ENCODE measurements around the gene ARNT2. TPM values are rescaled to one million over a fixed set of nuclear protein-coding genes. Genes with fewer than 3 reads are reported as not detected.

The ARNT2 gene
- total and polyA plus RNA-seq, 2 experiments from 2014 or later: 4.6 to 11.6 TPM

DNA sequence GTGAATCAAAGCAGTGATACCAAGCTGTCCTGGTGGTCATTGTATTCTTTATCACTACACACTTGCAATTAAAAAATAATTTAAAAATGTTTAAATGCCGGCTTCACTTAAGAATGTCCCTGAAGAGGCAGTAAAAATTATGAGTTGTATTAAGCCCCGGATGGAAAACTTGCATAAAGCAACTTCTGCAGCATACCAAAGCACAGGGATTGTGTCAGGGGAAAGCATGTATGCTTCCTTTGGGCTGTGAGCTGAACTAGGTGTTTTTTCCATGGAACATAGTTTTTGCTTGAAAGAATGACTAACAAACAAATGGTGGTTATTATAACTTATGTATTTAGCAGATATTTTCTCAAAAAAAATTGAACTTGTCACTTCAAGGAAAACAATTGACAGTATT is 143.1 kb downstream of the ARNT2 start:
- H3K27ac ChIP-seq (ENCODE audit: low read depth): no peak overlapping the region
- H3K36me3 Mint-ChIP-seq (ENCODE audit: low read depth): no peaks in the 10 kb centered on the region; the same call in 2 of the 3 replicates
- no peak overlapping the region for H3K27ac Mint-ChIP-seq
- no peaks in the 10 kb centered on the region for H4K20me1 ChIP-seq (replicated peaks; ENCODE audit: insufficient read depth)
- H3K36me3 ChIP-seq (ENCODE audit: insufficient read depth): no peaks in the 10 kb centered on the region
- H3K79me2 ChIP-seq (replicated peaks; ENCODE audit: insufficient read depth): no peaks in the 10 kb centered on the region
- H3K4me2 ChIP-seq: no peak overlapping the region
- H3K27me3 Mint-ChIP-seq (ENCODE audit: insufficient read depth, low read depth, poor library complexity): no peaks in the 10 kb centered on the region
- H3K4me1 ChIP-seq (ENCODE audit: insufficient read depth): no peaks in the 10 kb centered on the region
- no peak overlapping the region for H2AFZ ChIP-seq
- no peaks in the 10 kb centered on the region for H3F3A ChIP-seq (replicated peaks; ENCODE audit: low read depth)
- H3K27me3 ChIP-seq (ENCODE audit: insufficient read depth): no peaks in the 10 kb centered on the region
- DNase-seq (ENCODE audit: low spot score) (no peak), ATAC-seq (no peak)
- H3K9me2 ChIP-seq (ENCODE audit: insufficient read depth): peaks cover 3% of the 10 kb centered on the region; the same call in 1 of the 2 replicates
- H3K4me3 ChIP-seq: no peak overlapping the region
- no peaks in the 10 kb centered on the region for H3K9me3 Mint-ChIP-seq
- H3K4me1 Mint-ChIP-seq: peaks cover 2% of the 10 kb centered on the region; the same call in 2 of the 3 replicates
- no peak overlapping the region for H3K4me3 Mint-ChIP-seq
- TF ChIP-seq, protein P1, sequence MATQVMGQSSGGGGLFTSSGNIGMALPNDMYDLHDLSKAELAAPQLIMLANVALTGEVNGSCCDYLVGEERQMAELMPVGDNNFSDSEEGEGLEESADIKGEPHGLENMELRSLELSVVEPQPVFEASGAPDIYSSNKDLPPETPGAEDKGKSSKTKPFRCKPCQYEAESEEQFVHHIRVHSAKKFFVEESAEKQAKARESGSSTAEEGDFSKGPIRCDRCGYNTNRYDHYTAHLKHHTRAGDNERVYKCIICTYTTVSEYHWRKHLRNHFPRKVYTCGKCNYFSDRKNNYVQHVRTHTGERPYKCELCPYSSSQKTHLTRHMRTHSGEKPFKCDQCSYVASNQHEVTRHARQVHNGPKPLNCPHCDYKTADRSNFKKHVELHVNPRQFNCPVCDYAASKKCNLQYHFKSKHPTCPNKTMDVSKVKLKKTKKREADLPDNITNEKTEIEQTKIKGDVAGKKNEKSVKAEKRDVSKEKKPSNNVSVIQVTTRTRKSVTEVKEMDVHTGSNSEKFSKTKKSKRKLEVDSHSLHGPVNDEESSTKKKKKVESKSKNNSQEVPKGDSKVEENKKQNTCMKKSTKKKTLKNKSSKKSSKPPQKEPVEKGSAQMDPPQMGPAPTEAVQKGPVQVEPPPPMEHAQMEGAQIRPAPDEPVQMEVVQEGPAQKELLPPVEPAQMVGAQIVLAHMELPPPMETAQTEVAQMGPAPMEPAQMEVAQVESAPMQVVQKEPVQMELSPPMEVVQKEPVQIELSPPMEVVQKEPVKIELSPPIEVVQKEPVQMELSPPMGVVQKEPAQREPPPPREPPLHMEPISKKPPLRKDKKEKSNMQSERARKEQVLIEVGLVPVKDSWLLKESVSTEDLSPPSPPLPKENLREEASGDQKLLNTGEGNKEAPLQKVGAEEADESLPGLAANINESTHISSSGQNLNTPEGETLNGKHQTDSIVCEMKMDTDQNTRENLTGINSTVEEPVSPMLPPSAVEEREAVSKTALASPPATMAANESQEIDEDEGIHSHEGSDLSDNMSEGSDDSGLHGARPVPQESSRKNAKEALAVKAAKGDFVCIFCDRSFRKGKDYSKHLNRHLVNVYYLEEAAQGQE (IDR thresholded peaks at IDR 0.05; ENCODE audit: unreplicated experiment): no peak
- TF ChIP-seq POLR2AphosphoS5 (IDR thresholded peaks at IDR 0.05; ENCODE audit: low read depth): no peak

DNA sequence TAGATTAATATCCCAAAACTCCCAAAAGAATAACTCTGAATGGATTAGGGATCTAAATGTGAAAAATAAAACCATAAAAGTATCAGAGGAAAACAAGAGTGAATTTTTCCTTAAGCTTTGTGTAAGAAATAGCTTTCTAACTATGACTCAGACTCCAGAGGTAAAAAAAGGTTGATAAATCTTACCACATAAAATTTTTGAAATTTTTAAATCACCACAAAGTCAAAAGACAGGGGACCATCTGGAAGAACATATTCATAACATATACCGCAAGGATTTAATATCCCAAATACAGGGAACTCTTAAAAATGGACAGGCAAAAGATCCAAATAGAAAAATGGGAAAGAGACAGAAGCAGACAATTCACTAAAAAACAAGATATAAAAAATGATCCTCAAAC is 145.0 kb downstream of the ARNT2 start:
- Mint-ChIP-seq H3K36me3 (ENCODE audit: low read depth) (no peaks in the 10 kb centered on the region; the same call in 2 of the 3 replicates), H3K4me1 (peaks cover 2% of the 10 kb centered on the region; the same call in 2 of the 3 replicates), H3K27ac (no peak overlapping the region), H3K4me3 (no peak overlapping the region), H3K9me3 (no peaks in the 10 kb centered on the region), H3K27me3 (ENCODE audit: insufficient read depth, low read depth, poor library complexity) (no peaks in the 10 kb centered on the region)
- H3K9me2 ChIP-seq (ENCODE audit: insufficient read depth): peaks cover 8% of the 10 kb centered on the region; the same call in 1 of the 2 replicates
- no peak for DNase-seq (ENCODE audit: low spot score)
- H3K27ac ChIP-seq (ENCODE audit: low read depth): no peak overlapping the region
- no peaks in the 10 kb centered on the region for H3K27me3 ChIP-seq (ENCODE audit: insufficient read depth)
- H3K36me3 ChIP-seq (ENCODE audit: insufficient read depth): no peaks in the 10 kb centered on the region
- H4K20me1 ChIP-seq (replicated peaks; ENCODE audit: insufficient read depth): no peaks in the 10 kb centered on the region; the same call in 1 of the 2 replicates
- no peaks in the 10 kb centered on the region for H3F3A ChIP-seq (replicated peaks; ENCODE audit: low read depth)
- ATAC-seq: no peak
- H3K4me2 ChIP-seq: no peak overlapping the region
- H2AFZ ChIP-seq: no peak overlapping the region
- H3K4me3 ChIP-seq: no peak overlapping the region
- no peaks in the 10 kb centered on the region for H3K4me1 ChIP-seq (ENCODE audit: insufficient read depth)
- H3K79me2 ChIP-seq (replicated peaks; ENCODE audit: insufficient read depth): no peaks in the 10 kb centered on the region
- TF ChIP-seq EZH2 (IDR thresholded peaks at IDR 0.05; ENCODE audit: low read depth, unreplicated experiment): no peak
- TF ChIP-seq CREB1 (CRISPR knock-in tag; IDR thresholded peaks at IDR 0.05; ENCODE audit: low read depth): no peak
- TF ChIP-seq, protein P2, sequence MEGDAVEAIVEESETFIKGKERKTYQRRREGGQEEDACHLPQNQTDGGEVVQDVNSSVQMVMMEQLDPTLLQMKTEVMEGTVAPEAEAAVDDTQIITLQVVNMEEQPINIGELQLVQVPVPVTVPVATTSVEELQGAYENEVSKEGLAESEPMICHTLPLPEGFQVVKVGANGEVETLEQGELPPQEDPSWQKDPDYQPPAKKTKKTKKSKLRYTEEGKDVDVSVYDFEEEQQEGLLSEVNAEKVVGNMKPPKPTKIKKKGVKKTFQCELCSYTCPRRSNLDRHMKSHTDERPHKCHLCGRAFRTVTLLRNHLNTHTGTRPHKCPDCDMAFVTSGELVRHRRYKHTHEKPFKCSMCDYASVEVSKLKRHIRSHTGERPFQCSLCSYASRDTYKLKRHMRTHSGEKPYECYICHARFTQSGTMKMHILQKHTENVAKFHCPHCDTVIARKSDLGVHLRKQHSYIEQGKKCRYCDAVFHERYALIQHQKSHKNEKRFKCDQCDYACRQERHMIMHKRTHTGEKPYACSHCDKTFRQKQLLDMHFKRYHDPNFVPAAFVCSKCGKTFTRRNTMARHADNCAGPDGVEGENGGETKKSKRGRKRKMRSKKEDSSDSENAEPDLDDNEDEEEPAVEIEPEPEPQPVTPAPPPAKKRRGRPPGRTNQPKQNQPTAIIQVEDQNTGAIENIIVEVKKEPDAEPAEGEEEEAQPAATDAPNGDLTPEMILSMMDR (conservative IDR thresholded peaks at IDR 0.05; ENCODE audit: low read depth in 2 of 2): no peak
- TF ChIP-seq, protein P3, sequence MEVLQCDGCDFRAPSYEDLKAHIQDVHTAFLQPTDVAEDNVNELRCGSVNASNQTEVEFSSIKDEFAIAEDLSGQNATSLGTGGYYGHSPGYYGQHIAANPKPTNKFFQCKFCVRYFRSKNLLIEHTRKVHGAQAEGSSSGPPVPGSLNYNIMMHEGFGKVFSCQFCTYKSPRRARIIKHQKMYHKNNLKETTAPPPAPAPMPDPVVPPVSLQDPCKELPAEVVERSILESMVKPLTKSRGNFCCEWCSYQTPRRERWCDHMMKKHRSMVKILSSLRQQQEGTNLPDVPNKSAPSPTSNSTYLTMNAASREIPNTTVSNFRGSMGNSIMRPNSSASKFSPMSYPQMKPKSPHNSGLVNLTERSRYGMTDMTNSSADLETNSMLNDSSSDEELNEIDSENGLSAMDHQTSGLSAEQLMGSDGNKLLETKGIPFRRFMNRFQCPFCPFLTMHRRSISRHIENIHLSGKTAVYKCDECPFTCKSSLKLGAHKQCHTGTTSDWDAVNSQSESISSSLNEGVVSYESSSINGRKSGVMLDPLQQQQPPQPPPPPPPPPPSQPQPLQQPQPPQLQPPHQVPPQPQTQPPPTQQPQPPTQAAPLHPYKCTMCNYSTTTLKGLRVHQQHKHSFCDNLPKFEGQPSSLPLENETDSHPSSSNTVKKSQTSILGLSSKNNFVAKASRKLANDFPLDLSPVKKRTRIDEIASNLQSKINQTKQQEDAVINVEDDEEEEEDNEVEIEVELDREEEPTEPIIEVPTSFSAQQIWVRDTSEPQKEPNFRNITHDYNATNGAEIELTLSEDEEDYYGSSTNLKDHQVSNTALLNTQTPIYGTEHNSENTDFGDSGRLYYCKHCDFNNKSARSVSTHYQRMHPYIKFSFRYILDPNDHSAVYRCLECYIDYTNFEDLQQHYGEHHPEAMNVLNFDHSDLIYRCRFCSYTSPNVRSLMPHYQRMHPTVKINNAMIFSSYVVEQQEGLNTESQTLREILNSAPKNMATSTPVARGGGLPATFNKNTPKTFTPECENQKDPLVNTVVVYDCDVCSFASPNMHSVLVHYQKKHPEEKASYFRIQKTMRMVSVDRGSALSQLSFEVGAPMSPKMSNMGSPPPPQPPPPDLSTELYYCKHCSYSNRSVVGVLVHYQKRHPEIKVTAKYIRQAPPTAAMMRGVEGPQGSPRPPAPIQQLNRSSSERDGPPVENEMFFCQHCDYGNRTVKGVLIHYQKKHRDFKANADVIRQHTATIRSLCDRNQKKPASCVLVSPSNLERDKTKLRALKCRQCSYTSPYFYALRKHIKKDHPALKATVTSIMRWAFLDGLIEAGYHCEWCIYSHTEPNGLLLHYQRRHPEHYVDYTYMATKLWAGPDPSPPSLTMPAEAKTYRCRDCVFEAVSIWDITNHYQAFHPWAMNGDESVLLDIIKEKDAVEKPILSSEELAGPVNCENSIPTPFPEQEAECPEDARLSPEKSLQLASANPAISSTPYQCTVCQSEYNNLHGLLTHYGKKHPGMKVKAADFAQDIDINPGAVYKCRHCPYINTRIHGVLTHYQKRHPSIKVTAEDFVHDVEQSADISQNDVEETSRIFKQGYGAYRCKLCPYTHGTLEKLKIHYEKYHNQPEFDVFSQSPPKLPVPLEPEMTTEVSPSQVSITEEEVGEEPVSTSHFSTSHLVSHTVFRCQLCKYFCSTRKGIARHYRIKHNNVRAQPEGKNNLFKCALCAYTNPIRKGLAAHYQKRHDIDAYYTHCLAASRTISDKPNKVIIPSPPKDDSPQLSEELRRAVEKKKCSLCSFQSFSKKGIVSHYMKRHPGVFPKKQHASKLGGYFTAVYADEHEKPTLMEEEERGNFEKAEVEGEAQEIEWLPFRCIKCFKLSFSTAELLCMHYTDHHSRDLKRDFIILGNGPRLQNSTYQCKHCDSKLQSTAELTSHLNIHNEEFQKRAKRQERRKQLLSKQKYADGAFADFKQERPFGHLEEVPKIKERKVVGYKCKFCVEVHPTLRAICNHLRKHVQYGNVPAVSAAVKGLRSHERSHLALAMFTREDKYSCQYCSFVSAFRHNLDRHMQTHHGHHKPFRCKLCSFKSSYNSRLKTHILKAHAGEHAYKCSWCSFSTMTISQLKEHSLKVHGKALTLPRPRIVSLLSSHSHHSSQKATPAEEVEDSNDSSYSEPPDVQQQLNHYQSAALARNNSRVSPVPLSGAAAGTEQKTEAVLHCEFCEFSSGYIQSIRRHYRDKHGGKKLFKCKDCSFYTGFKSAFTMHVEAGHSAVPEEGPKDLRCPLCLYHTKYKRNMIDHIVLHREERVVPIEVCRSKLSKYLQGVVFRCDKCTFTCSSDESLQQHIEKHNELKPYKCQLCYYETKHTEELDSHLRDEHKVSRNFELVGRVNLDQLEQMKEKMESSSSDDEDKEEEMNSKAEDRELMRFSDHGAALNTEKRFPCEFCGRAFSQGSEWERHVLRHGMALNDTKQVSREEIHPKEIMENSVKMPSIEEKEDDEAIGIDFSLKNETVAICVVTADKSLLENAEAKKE (CRISPR knock-in tag; IDR thresholded peaks at IDR 0.05): no peak
- no peak for TF ChIP-seq POLR2AphosphoS5 (IDR thresholded peaks at IDR 0.05; ENCODE audit: low read depth)
- TF ChIP-seq NANOG (IDR thresholded peaks at IDR 0.05; ENCODE audit: borderline replicate concordance): no peak
- TF ChIP-seq, protein P4, sequence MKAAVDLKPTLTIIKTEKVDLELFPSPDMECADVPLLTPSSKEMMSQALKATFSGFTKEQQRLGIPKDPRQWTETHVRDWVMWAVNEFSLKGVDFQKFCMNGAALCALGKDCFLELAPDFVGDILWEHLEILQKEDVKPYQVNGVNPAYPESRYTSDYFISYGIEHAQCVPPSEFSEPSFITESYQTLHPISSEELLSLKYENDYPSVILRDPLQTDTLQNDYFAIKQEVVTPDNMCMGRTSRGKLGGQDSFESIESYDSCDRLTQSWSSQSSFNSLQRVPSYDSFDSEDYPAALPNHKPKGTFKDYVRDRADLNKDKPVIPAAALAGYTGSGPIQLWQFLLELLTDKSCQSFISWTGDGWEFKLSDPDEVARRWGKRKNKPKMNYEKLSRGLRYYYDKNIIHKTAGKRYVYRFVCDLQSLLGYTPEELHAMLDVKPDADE (IDR thresholded peaks at IDR 0.05): no peak
- TF ChIP-seq STAT1 (IDR thresholded peaks at IDR 0.05; ENCODE audit: unreplicated experiment): no peak
